ENCODE measurements around the gene FGGY. TPM values are rescaled to one million over a fixed set of nuclear protein-coding genes. Genes with fewer than 3 reads are reported as not detected.

Gene FGGY
- total RNA-seq, 1 experiment from 2014 or later, result 14.6 TPM

- no peak overlapping the region for H2BK15ac ChIP-seq (ENCODE audit: low read depth, low read length)
- no peak overlapping the region for H2BK5ac ChIP-seq (ENCODE audit: insufficient read length, low read length)
- H3K4ac ChIP-seq (ENCODE audit: low read depth, low read length), result no peak overlapping the region
- H2AFZ ChIP-seq (ENCODE audit: low read length), result no peak overlapping the region
- H3K18ac ChIP-seq (ENCODE audit: insufficient read length, low read depth, low read length), result no peak overlapping the region
- H3K36me3 Mint-ChIP-seq (ENCODE audit: insufficient read depth in 1 of 3, low read depth in 3 of 3), result peaks cover 2 to 7% (median 6%) of the 10 kb centered on the region in 3 experiments; a peak in 5 of 7 replicates
- no peak overlapping the region for H3K4me3 Mint-ChIP-seq
- H3K9ac ChIP-seq (ENCODE audit: extremely low read depth, insufficient read length, low read length), result no peak overlapping the region
- H3K4me2 ChIP-seq (ENCODE audit: insufficient read depth, insufficient read length, low read length), result no peak overlapping the region
- no peaks in the 10 kb centered on the region for H3K23me2 ChIP-seq (ENCODE audit: insufficient read length, low read depth, low read length, poor library complexity, severe bottlenecking)
- no peak overlapping the region for H4K91ac ChIP-seq (ENCODE audit: insufficient read length, low read depth, low read length)
- H2BK120ac ChIP-seq (ENCODE audit: low read depth, low read length, poor library complexity, severe bottlenecking), result no peak overlapping the region
- WGBS (ENCODE audit: extremely low coverage, insufficient read length, low lambda C conversion rate), result no CpG with 5 or more reads among the region's 2 CpGs
- no peak overlapping the region for H3T11ph ChIP-seq (ENCODE audit: low read length)
- no peak overlapping the region for H3K27ac Mint-ChIP-seq
- no peak for DNase-seq
- peaks cover 3 to 7% of the 10 kb centered on the region in 2 experiments; a peak in 4 of 5 replicates for H3K9me3 Mint-ChIP-seq
- peaks cover 7 to 11% of the 10 kb centered on the region in 2 experiments for H3K4me1 Mint-ChIP-seq
- peaks cover 6% of the 10 kb centered on the region; the same call in 1 of the 2 replicates for H3K4me1 ChIP-seq (ENCODE audit: insufficient read depth, low read length)
- H3K23ac ChIP-seq (ENCODE audit: insufficient read length, low read depth, low read length), result no peak overlapping the region
- H2BK20ac ChIP-seq (ENCODE audit: low read depth, low read length, poor library complexity, severe bottlenecking), result no peak overlapping the region
- H2AK5ac ChIP-seq (ENCODE audit: insufficient read length, low read length), result no peak overlapping the region
- H4K20me1 ChIP-seq (ENCODE audit: control insufficient read depth, insufficient read depth, insufficient read length), result no peaks in the 10 kb centered on the region
- H3K79me2 ChIP-seq (ENCODE audit: insufficient read depth, low read length), result no peaks in the 10 kb centered on the region
- H3K56ac ChIP-seq (ENCODE audit: insufficient read length, low read depth, low read length), result no peak overlapping the region
- no peak overlapping the region for H3K27ac ChIP-seq (ENCODE audit: insufficient read length, low read depth, low read length)
- H4K8ac ChIP-seq (replicated peaks; ENCODE audit: insufficient read length, low read depth, low read length), result no peak overlapping the region
- TF ChIP-seq CTCF (conservative IDR thresholded peaks at IDR 0.05), result no peak
- no peak overlapping the region for H3K14ac ChIP-seq (ENCODE audit: insufficient read depth, low read length)
- H3K79me1 ChIP-seq (ENCODE audit: insufficient read depth, low read depth, low read length, poor library complexity, severe bottlenecking), result no peaks in the 10 kb centered on the region
- no peak overlapping the region for H4K5ac ChIP-seq (ENCODE audit: insufficient read length, low read depth, low read length)
- no peaks in the 10 kb centered on the region for H3K9me3 ChIP-seq (ENCODE audit: control insufficient read depth, low read depth, low read length)
- no peaks in the 10 kb centered on the region for H3K27me3 Mint-ChIP-seq (ENCODE audit: low read depth)
- H2BK12ac ChIP-seq (ENCODE audit: insufficient read length, low read depth, low read length), result no peak overlapping the region
- H3K27me3 ChIP-seq (ENCODE audit: insufficient read depth, low read length), result no peaks in the 10 kb centered on the region
Measured at GRCh38 chr1:59574085-59574484, 277.2 kb downstream of the FGGY start.
